ENCODE results near the gene PRSS56.

PRSS56 gene

DNA sequence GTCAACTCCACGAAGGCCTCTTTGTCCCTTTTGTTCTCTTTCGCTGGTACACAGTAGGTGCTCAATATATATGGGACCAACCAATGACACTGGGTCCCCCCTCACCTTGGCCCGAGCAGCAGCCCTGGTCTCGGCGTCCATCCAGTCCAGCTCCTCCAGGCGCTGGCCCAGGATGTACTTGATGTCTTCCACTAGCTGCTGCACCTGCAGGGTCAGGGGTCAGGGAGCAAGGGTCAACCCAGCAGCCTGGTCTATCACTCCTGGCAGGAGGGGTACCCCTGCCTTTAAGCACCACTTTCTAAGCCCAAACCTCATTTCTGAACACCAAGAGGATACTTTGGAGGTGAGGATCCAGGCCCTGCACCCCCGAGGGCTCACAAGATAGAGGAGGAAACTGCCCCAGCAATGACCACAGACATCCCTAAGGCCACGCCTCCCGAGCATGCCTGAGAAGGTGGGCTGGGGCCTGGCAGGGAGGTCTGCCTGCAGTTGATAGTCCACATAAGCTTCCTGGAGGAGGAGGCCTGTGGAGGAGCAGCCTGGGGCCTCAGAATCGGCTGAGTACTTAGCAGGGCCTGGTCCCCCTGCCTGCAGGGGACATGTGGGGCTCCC lies 36.8 kb upstream of the PRSS56 start:
- no peak overlapping the region for H2AK5ac ChIP-seq (ENCODE audit: low read length, severe bottlenecking)
- H3K36me3 ChIP-seq (ENCODE audit: control insufficient read depth in 1 of 2, insufficient read depth in 2 of 2, low read depth in 1 of 2, low read length in 2 of 2): no peaks in the 10 kb centered on the region
- no peak overlapping the region for H2BK120ac ChIP-seq (ENCODE audit: low read depth, low read length)
- peaks cover 14% of the 10 kb centered on the region for H3K4me1 ChIP-seq (ENCODE audit: control insufficient read depth, insufficient read depth, low read depth, low read length)
- H3K27ac ChIP-seq (ENCODE audit: low read length, poor library complexity, severe bottlenecking): no peak overlapping the region
- no peak for DNase-seq
- H3K79me1 ChIP-seq (replicated peaks; ENCODE audit: low read length, poor library complexity, severe bottlenecking): no peaks in the 10 kb centered on the region
- H4K8ac ChIP-seq (ENCODE audit: low read length): no peak overlapping the region
- H2BK5ac ChIP-seq (ENCODE audit: low read depth, low read length, poor library complexity, severe bottlenecking): no peak overlapping the region
- no peak overlapping the region for H3K23ac ChIP-seq (ENCODE audit: low read length in 2 of 2)
- no peak overlapping the region for H3K14ac ChIP-seq (ENCODE audit: low read length in 2 of 2)
- H2BK15ac ChIP-seq (ENCODE audit: low read depth, poor library complexity, severe bottlenecking): no peak overlapping the region
- no peak overlapping the region for H4K91ac ChIP-seq (ENCODE audit: low read length)
- H3K9me3 ChIP-seq (ENCODE audit: control insufficient read depth, low read length): no peaks in the 10 kb centered on the region
- H3K27me3 ChIP-seq (ENCODE audit: control insufficient read depth in 1 of 2, insufficient read depth in 1 of 2, low read length in 2 of 2): peaks cover 74 to 76% of the 10 kb centered on the region in 2 experiments
- H3K4me2 ChIP-seq (ENCODE audit: low read length, poor library complexity, severe bottlenecking): no peak overlapping the region
- no peak overlapping the region for H3K9ac ChIP-seq (ENCODE audit: low read length)
- no peak overlapping the region for H2AFZ ChIP-seq (ENCODE audit: low read depth, low read length)
- H3K4me3 ChIP-seq (ENCODE audit: insufficient read depth in 1 of 2, low read depth in 1 of 2, low read length in 2 of 2): no peak overlapping the region
- 84% methylated on average over 10 of the region's 10 CpGs for WGBS
- no peak overlapping the region for H3K4ac ChIP-seq (ENCODE audit: low read depth in 1 of 2, low read length in 2 of 2)
- H3K18ac ChIP-seq (ENCODE audit: low read depth in 1 of 2, low read length in 2 of 2): no peak overlapping the region
- no peak overlapping the region for H2BK12ac ChIP-seq (ENCODE audit: low read length in 2 of 2)

DNA sequence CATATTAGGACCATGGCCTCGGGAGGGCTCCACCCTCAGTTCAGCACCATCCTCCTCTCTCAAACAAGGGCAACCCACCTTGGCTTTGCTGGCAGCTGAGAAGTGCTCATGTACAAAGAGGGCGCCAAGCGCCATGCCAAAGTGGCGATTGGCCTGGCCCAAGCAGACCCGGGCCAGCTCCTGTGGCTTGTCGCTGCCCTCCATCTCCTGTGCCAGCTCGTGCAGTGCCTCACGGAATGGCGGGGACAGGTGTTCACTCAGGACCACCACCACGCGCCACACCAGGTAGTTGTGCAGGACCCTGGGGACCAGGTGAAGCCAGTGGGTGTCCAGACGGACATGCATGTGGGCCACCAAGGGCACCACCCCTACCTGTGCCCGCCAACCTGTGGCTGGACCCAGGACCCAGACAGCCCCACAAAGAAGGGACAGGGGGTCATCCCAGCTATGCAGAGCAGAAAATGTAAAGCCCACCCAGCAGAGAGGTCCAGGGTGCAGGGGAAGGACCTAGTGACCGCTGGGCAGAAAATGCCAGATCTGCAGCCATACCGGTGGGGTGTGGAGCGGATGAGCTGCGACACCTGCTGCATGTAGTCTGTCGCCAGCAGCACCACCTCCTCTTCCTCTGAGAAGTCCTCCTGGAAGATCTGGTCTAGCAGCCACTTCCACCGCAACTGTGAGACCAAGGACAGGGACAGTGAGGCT lies 36.1 kb upstream of the PRSS56 start:
- 96% methylated on average over 19 of the region's 19 CpGs for WGBS
- Histone ChIP-seq H2BK5ac (ENCODE audit: low read depth, low read length, poor library complexity, severe bottlenecking) (no peak overlapping the region), H4K91ac (ENCODE audit: low read length) (no peak overlapping the region), H2AFZ (ENCODE audit: low read depth, low read length) (no peak overlapping the region), H4K8ac (ENCODE audit: low read length) (no peak overlapping the region), H3K14ac (ENCODE audit: low read length in 2 of 2) (no peak overlapping the region), H3K4me3 (ENCODE audit: insufficient read depth in 1 of 2, low read depth in 1 of 2, low read length in 2 of 2) (no peak overlapping the region), H2AK5ac (ENCODE audit: low read length, severe bottlenecking) (no peak overlapping the region), H2BK12ac (ENCODE audit: low read length in 2 of 2) (no peak overlapping the region), H3K9ac (ENCODE audit: low read length) (no peak overlapping the region), H2BK120ac (ENCODE audit: low read depth, low read length) (no peak overlapping the region), H3K36me3 (ENCODE audit: control insufficient read depth in 1 of 2, insufficient read depth in 2 of 2, low read depth in 1 of 2, low read length in 2 of 2) (no peaks in the 10 kb centered on the region), H3K4me2 (ENCODE audit: low read length, poor library complexity, severe bottlenecking) (no peak overlapping the region), H2BK15ac (ENCODE audit: low read depth, poor library complexity, severe bottlenecking) (no peak overlapping the region), H3K23ac (ENCODE audit: low read length in 2 of 2) (no peak overlapping the region), H3K9me3 (ENCODE audit: control insufficient read depth, low read length) (no peaks in the 10 kb centered on the region), H3K27me3 (ENCODE audit: control insufficient read depth in 1 of 2, insufficient read depth in 1 of 2, low read length in 2 of 2) (peaks cover 75 to 78% of the 10 kb centered on the region in 2 experiments), H3K4me1 (ENCODE audit: control insufficient read depth, insufficient read depth, low read depth, low read length) (peaks cover 14% of the 10 kb centered on the region), H3K18ac (ENCODE audit: low read depth in 1 of 2, low read length in 2 of 2) (no peak overlapping the region), H3K4ac (ENCODE audit: low read depth in 1 of 2, low read length in 2 of 2) (no peak overlapping the region), H3K27ac (ENCODE audit: low read length, poor library complexity, severe bottlenecking) (no peak overlapping the region), H3K79me1 (replicated peaks; ENCODE audit: low read length, poor library complexity, severe bottlenecking) (no peaks in the 10 kb centered on the region)
- DNase-seq: no peak

DNA sequence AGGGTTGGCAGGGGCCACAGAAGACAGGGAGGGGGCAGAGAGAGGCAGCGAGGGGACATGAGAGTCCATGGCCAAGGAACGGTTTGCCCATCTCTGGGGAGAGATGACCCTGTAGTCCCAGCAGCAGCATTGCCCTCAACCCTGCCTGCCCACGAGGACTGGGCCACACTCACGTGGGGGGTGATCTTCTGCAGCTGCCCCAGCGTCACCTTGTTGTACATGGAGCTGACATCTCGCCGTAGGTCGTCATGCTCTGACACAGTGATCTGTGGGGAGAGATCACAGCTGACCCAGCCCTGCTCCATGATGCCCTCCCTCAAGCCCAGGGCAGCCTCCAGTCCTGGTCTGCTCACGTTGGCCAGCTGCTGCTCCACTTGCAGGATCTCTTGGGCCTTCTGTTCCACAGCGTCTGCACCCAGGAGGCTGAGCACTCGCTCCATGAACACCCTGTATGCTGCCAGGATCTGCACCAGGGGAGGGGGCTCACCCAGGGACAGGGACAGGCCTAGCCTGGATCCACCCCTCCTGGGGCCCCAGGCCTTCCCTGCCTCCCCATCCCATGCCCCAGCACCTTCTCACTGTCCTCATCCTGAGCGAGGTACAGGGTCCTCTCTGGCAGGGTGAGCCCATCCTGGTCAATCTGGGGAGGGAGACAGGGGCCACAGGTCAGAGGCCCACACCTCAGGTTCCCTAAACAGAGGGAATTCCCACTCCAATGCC lies 35.4 kb upstream of the PRSS56 start:
- H3K4me1 ChIP-seq (ENCODE audit: control insufficient read depth, insufficient read depth, low read depth, low read length): peaks cover 14% of the 10 kb centered on the region
- H4K91ac ChIP-seq (ENCODE audit: low read length): no peak overlapping the region
- no peak overlapping the region for H3K27ac ChIP-seq (ENCODE audit: low read length, poor library complexity, severe bottlenecking)
- H3K9ac ChIP-seq (ENCODE audit: low read length): no peak overlapping the region
- H3K4me2 ChIP-seq (ENCODE audit: low read length, poor library complexity, severe bottlenecking): no peak overlapping the region
- H2AK5ac ChIP-seq (ENCODE audit: low read length, severe bottlenecking): no peak overlapping the region
- H2BK5ac ChIP-seq (ENCODE audit: low read depth, low read length, poor library complexity, severe bottlenecking): no peak overlapping the region
- H2BK120ac ChIP-seq (ENCODE audit: low read depth, low read length): no peak overlapping the region
- H3K23ac ChIP-seq (ENCODE audit: low read length in 2 of 2): no peak overlapping the region
- H3K27me3 ChIP-seq (ENCODE audit: control insufficient read depth in 1 of 2, insufficient read depth in 1 of 2, low read length in 2 of 2): peaks cover 75 to 77% of the 10 kb centered on the region in 2 experiments
- 89% methylated on average over 11 of the region's 12 CpGs for WGBS
- H2BK15ac ChIP-seq (ENCODE audit: low read depth, poor library complexity, severe bottlenecking): no peak overlapping the region
- DNase-seq: no peak
- no peak overlapping the region for H3K4me3 ChIP-seq (ENCODE audit: insufficient read depth in 1 of 2, low read depth in 1 of 2, low read length in 2 of 2)
- H3K4ac ChIP-seq (ENCODE audit: low read depth in 1 of 2, low read length in 2 of 2): no peak overlapping the region
- H3K18ac ChIP-seq (ENCODE audit: low read depth in 1 of 2, low read length in 2 of 2): no peak overlapping the region
- H3K14ac ChIP-seq (ENCODE audit: low read length in 2 of 2): no peak overlapping the region
- H2BK12ac ChIP-seq (ENCODE audit: low read length in 2 of 2): no peak overlapping the region
- H3K79me1 ChIP-seq (replicated peaks; ENCODE audit: low read length, poor library complexity, severe bottlenecking): no peaks in the 10 kb centered on the region
- no peaks in the 10 kb centered on the region for H3K36me3 ChIP-seq (ENCODE audit: control insufficient read depth in 1 of 2, insufficient read depth in 2 of 2, low read depth in 1 of 2, low read length in 2 of 2)
- H3K9me3 ChIP-seq (ENCODE audit: control insufficient read depth, low read length): no peaks in the 10 kb centered on the region
- H2AFZ ChIP-seq (ENCODE audit: low read depth, low read length): no peak overlapping the region
- no peak overlapping the region for H4K8ac ChIP-seq (ENCODE audit: low read length)

DNA sequence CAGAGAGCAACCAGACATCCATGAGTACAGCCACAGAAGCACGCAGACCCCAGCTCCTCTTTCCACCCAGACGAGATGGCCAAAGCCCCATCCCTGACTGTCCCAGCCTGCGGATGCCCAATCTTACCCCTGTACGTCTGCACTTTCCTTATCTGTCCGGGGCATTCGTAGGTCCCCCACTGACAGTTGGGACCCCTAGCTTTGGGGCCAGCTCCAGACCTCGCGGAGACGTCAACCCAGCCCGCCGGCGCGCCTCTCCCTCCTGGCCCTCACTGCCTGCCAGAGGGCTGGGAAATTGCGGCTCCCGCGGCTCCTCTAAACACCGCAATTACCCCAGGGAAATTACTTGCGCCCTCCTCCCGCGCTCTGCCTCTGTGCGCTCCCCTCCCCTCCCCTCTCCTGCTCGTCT lies 34.8 kb upstream of the PRSS56 start:
- H4K91ac ChIP-seq (ENCODE audit: low read length): no peak overlapping the region
- no peak for DNase-seq
- no peak overlapping the region for H3K4me3 ChIP-seq (ENCODE audit: insufficient read depth in 1 of 2, low read depth in 1 of 2, low read length in 2 of 2)
- peaks cover 75 to 82% of the 10 kb centered on the region in 2 experiments for H3K27me3 ChIP-seq (ENCODE audit: control insufficient read depth in 1 of 2, insufficient read depth in 1 of 2, low read length in 2 of 2)
- no peak overlapping the region for H2AK5ac ChIP-seq (ENCODE audit: low read length, severe bottlenecking)
- no peak overlapping the region for H3K23ac ChIP-seq (ENCODE audit: low read length in 2 of 2)
- H3K79me1 ChIP-seq (replicated peaks; ENCODE audit: low read length, poor library complexity, severe bottlenecking): no peaks in the 10 kb centered on the region
- H3K9me3 ChIP-seq (ENCODE audit: control insufficient read depth, low read length): no peaks in the 10 kb centered on the region
- H2BK12ac ChIP-seq (ENCODE audit: low read length in 2 of 2): no peak overlapping the region
- no peak overlapping the region for H3K18ac ChIP-seq (ENCODE audit: low read depth in 1 of 2, low read length in 2 of 2)
- H3K4ac ChIP-seq (ENCODE audit: low read depth in 1 of 2, low read length in 2 of 2): no peak overlapping the region
- no peak overlapping the region for H3K27ac ChIP-seq (ENCODE audit: low read length, poor library complexity, severe bottlenecking)
- H3K4me1 ChIP-seq (ENCODE audit: control insufficient read depth, insufficient read depth, low read depth, low read length): peaks cover 14% of the 10 kb centered on the region
- no peak overlapping the region for H2BK5ac ChIP-seq (ENCODE audit: low read depth, low read length, poor library complexity, severe bottlenecking)
- H2AFZ ChIP-seq (ENCODE audit: low read depth, low read length): no peak overlapping the region
- 11% methylated on average over 22 of the region's 22 CpGs for WGBS
- H2BK15ac ChIP-seq (ENCODE audit: low read depth, poor library complexity, severe bottlenecking): no peak overlapping the region
- no peak overlapping the region for H4K8ac ChIP-seq (ENCODE audit: low read length)
- H3K9ac ChIP-seq (ENCODE audit: low read length): no peak overlapping the region
- H3K4me2 ChIP-seq (ENCODE audit: low read length, poor library complexity, severe bottlenecking): no peak overlapping the region
- no peaks in the 10 kb centered on the region for H3K36me3 ChIP-seq (ENCODE audit: control insufficient read depth in 1 of 2, insufficient read depth in 2 of 2, low read depth in 1 of 2, low read length in 2 of 2)
- no peak overlapping the region for H2BK120ac ChIP-seq (ENCODE audit: low read depth, low read length)
- H3K14ac ChIP-seq (ENCODE audit: low read length in 2 of 2): no peak overlapping the region
